ENCODE measurements around the gene TBC1D14. TPM values are rescaled to one million over a fixed set of nuclear protein-coding genes. Genes with fewer than 3 reads are reported as not detected.

The TBC1D14 gene
- total RNA-seq, 2 donors from 2014 or later = 42.3 to 43.5 TPM

DNA sequence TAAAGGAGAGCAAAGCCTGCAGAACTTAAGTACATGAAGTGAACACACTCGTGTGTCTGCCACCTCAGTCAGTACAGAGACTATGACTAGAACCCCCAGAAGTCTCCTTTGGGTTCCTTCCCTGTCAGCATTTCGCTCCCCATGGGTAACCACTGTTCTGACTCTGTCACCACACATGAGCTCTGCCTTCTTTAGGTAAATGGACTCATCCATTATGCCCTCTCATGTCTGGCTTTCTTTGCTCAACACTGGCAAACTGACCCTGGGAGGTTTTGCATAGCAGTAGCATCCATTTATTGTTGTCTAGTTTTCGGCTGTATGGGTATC, 38.5 kb downstream of the TBC1D14 start:
- DNase-seq = no peak
- Histone ChIP-seq H3K36me3 (ENCODE audit: control insufficient read depth, insufficient read depth, low read length) (no peaks in the 10 kb centered on the region), H3K9ac (ENCODE audit: extremely low read depth, low read length, poor library complexity, severe bottlenecking) (no peak overlapping the region), H3K27ac (ENCODE audit: low read depth, low read length) (no peak overlapping the region), H3K9me3 (ENCODE audit: control insufficient read depth, low read length) (peaks cover 8% of the 10 kb centered on the region), H3K27me3 (ENCODE audit: control insufficient read depth, insufficient read depth, low read length, poor library complexity, severe bottlenecking) (no peaks in the 10 kb centered on the region), H3K4me1 (ENCODE audit: control insufficient read depth, insufficient read depth, low read length) (peaks cover 10% of the 10 kb centered on the region), H3K4me3 (ENCODE audit: low read length) (no peak overlapping the region)
- no peaks in the 10 kb centered on the region for H3K27me3 Mint-ChIP-seq (ENCODE audit: insufficient read depth)
- H3K27ac Mint-ChIP-seq = no peak overlapping the region
- H3K36me3 Mint-ChIP-seq (ENCODE audit: low read depth) = peaks cover 4% of the 10 kb centered on the region
- peaks cover 8% of the 10 kb centered on the region for H3K9me3 Mint-ChIP-seq
- 94% methylated on average over 3 of the region's 3 CpGs for WGBS, 2 experiments (ENCODE audit: insufficient coverage in 1 of 2, insufficient read length in 1 of 2)
- peaks cover 27% of the 10 kb centered on the region for H3K4me1 Mint-ChIP-seq
- H3K4me3 Mint-ChIP-seq = no peak overlapping the region
- TF ChIP-seq, protein P1, sequence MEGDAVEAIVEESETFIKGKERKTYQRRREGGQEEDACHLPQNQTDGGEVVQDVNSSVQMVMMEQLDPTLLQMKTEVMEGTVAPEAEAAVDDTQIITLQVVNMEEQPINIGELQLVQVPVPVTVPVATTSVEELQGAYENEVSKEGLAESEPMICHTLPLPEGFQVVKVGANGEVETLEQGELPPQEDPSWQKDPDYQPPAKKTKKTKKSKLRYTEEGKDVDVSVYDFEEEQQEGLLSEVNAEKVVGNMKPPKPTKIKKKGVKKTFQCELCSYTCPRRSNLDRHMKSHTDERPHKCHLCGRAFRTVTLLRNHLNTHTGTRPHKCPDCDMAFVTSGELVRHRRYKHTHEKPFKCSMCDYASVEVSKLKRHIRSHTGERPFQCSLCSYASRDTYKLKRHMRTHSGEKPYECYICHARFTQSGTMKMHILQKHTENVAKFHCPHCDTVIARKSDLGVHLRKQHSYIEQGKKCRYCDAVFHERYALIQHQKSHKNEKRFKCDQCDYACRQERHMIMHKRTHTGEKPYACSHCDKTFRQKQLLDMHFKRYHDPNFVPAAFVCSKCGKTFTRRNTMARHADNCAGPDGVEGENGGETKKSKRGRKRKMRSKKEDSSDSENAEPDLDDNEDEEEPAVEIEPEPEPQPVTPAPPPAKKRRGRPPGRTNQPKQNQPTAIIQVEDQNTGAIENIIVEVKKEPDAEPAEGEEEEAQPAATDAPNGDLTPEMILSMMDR (conservative IDR thresholded peaks at IDR 0.05) = no peak

DNA sequence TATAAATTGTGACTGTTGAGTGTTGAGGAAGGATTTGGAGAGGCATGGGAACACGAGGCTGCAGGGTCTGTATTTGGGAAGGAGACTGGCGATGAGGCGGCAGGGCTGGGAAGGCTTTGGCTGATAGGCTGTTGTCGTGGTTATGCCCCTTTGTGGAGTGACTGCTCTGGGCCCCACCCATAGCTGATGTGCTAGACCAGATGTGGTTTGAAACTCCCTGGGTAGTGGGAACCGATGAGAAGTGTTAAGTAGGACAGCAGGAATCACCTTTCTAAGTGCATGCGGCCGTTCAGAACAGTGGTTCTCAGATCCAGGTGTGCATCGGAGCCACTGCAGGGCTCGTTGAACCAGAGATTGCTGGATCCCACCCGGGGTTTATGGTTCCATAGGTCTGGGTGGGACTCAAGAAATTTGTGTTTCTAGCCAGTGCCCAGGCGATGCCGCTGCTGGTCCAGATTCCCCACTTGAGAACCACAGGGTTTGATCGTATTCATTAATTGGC, 42.3 kb downstream of the TBC1D14 start:
- Histone ChIP-seq H3K4me1 (ENCODE audit: control insufficient read depth, insufficient read depth, low read length) (peaks cover 4% of the 10 kb centered on the region), H3K27ac (ENCODE audit: low read depth, low read length) (no peak overlapping the region), H3K27me3 (ENCODE audit: control insufficient read depth, insufficient read depth, low read length, poor library complexity, severe bottlenecking) (no peaks in the 10 kb centered on the region), H3K9me3 (ENCODE audit: control insufficient read depth, low read length) (peaks cover 8% of the 10 kb centered on the region), H3K4me3 (ENCODE audit: low read length) (no peak overlapping the region), H3K36me3 (ENCODE audit: control insufficient read depth, insufficient read depth, low read length) (no peaks in the 10 kb centered on the region), H3K9ac (ENCODE audit: extremely low read depth, low read length, poor library complexity, severe bottlenecking) (peak overlapping the region; percentile 32)
- peak overlapping the region; percentile 93 for H3K27ac Mint-ChIP-seq
- TF ChIP-seq, protein P1 (conservative IDR thresholded peaks at IDR 0.05) = no peak
- peak; percentile 93 for DNase-seq
- peaks cover 28% of the 10 kb centered on the region for H3K4me1 Mint-ChIP-seq
- WGBS, 2 experiments (ENCODE audit: insufficient coverage in 1 of 2, insufficient read length in 1 of 2) = 64 to 83% methylated on average over 9 to 13 of the region's 13 CpGs
- H3K4me3 Mint-ChIP-seq = peak overlapping the region; percentile 10
- no peaks in the 10 kb centered on the region for H3K27me3 Mint-ChIP-seq (ENCODE audit: insufficient read depth)
- peaks cover 4% of the 10 kb centered on the region for H3K36me3 Mint-ChIP-seq (ENCODE audit: low read depth)
- H3K9me3 Mint-ChIP-seq = peaks cover 8% of the 10 kb centered on the region

DNA sequence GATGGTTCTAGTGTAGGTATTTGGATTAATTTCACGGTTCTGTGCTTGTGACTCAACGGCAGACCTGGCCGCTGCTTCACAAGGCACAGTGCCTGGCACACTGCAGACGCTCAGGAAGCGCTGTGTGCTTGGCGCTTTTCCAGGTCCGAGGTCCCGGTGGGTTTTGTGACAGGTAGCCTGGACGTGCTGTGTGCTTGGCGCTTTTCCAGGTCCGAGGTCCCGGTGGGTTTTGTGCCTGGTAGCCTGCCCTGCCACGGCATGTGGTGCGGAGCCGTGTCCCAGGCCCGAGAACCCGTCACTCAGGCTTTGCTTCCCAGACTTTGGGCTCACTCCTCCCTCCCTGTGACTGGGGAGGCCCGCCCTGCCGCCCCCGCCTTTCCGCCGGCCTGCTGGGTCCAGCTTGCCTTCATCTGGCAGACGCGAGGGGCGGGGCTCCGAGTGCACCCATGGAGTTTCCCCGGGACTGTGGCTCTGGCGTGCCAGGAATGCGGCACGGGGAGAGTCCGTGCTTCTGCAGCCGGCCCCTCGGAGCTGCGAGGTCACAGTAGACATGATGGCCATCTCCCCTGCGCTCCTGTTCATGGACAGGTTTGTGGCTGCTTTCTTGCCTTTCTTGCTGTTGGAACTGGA, 44.2 kb downstream of the TBC1D14 start:
- Mint-ChIP-seq H3K4me3 (no peak overlapping the region), H3K4me1 (peaks cover 23% of the 10 kb centered on the region), H3K27me3 (ENCODE audit: insufficient read depth) (no peaks in the 10 kb centered on the region), H3K27ac (peak overlapping the region; percentile 62), H3K36me3 (ENCODE audit: low read depth) (peaks cover 4% of the 10 kb centered on the region), H3K9me3 (peaks cover 8% of the 10 kb centered on the region)
- WGBS, 2 experiments (ENCODE audit: insufficient coverage in 1 of 2, insufficient read length in 1 of 2) = 72 to 76% methylated on average over 20 to 35 of the region's 35 CpGs
- peak; percentile 96 for DNase-seq
- H3K4me1 ChIP-seq (ENCODE audit: control insufficient read depth, insufficient read depth, low read length) = peaks cover 4% of the 10 kb centered on the region
- H3K4me3 ChIP-seq (ENCODE audit: low read length) = no peak overlapping the region
- peak overlapping the region; percentile 49 for H3K27ac ChIP-seq (ENCODE audit: low read depth, low read length)
- H3K9ac ChIP-seq (ENCODE audit: extremely low read depth, low read length, poor library complexity, severe bottlenecking) = no peak overlapping the region
- peaks cover 8% of the 10 kb centered on the region for H3K9me3 ChIP-seq (ENCODE audit: control insufficient read depth, low read length)
- H3K27me3 ChIP-seq (ENCODE audit: control insufficient read depth, insufficient read depth, low read length, poor library complexity, severe bottlenecking) = no peaks in the 10 kb centered on the region
- H3K36me3 ChIP-seq (ENCODE audit: control insufficient read depth, insufficient read depth, low read length) = no peaks in the 10 kb centered on the region
- TF ChIP-seq, protein P1 (conservative IDR thresholded peaks at IDR 0.05) = no peak

Measured in endodermal cell (in vitro differentiated cells).